GM23338 (cell line): Measurements from ENCODE around the gene CCSER2. TPM values are rescaled to one million over a fixed set of nuclear protein-coding genes. Genes with fewer than 3 reads are reported as not detected.

Source experiments
- ATAC-seq: fragments of 200-7000 bp; cut with Tn5 transposase; 3 replicates; pipeline ENCODE4 v1.9.1; 2020
- DNase-seq: peaks from one replicate; pipeline ENCODE4 v3.0.0-alpha.2; 2015; ENCODE audit warnings: low spot score
- H2AFZ ChIP-seq: fragments of 200-600 bp; sonication (generic); 2 replicates; pipeline ENCODE4 v1.8.0; 2016; ENCODE audit warnings: antibody characterized with exemption, mild to moderate bottlenecking, moderate library complexity
- H3F3A ChIP-seq: fragments of 200-600 bp; sonication (generic); replicated peaks from 2 replicates; pipeline ENCODE4 v1.8.0; 2017; ENCODE audit warnings: antibody characterized with exemption, mixed run types, low read depth
- H3K27ac ChIP-seq: fragments of 200-600 bp; sonication (generic); 2 replicates; pipeline ENCODE4 v1.6.1; 2016; ENCODE audit warnings: low read depth
- H3K27me3 ChIP-seq: fragments of 200-600 bp; sonication (generic); 2 replicates; pipeline ENCODE4 v1.8.0; 2016; ENCODE audit warnings: mild to moderate bottlenecking, mixed run types, moderate library complexity; ENCODE audit not compliant: insufficient read depth
- H3K36me3 ChIP-seq: fragments of 200-600 bp; sonication (generic); 2 replicates; pipeline ENCODE4 v1.8.0; 2016; ENCODE audit warnings: mild to moderate bottlenecking; ENCODE audit not compliant: insufficient read depth
- H3K4me1 ChIP-seq: fragments of 200-600 bp; sonication (generic); 2 replicates; pipeline ENCODE4 v1.8.0; 2016; ENCODE audit warnings: mild to moderate bottlenecking, moderate library complexity; ENCODE audit not compliant: insufficient read depth
- H3K4me2 ChIP-seq: fragments of 200-600 bp; sonication (generic); 2 replicates; pipeline ENCODE4 v1.7.1; 2017; ENCODE audit warnings: mixed run types
- H3K4me3 ChIP-seq: fragments of 200-600 bp; sonication (generic); 2 replicates; pipeline ENCODE4 v1.6.1; 2016; ENCODE audit warnings: mixed run types
- H3K79me2 ChIP-seq: fragments of 200-600 bp; sonication (generic); replicated peaks from 2 replicates; pipeline ENCODE4 v1.8.0; 2017; ENCODE audit warnings: mild to moderate bottlenecking; ENCODE audit not compliant: insufficient read depth
- H3K9me2 ChIP-seq: fragments of 200-600 bp; sonication (generic); 2 replicates; pipeline ENCODE4 v1.8.0; 2017; ENCODE audit not compliant: insufficient read depth
- H4K20me1 ChIP-seq: fragments of 200-600 bp; sonication (generic); replicated peaks from 2 replicates; pipeline ENCODE4 v1.8.0; 2017; ENCODE audit warnings: mild to moderate bottlenecking; ENCODE audit not compliant: insufficient read depth
- H3K27ac Mint-ChIP-seq: 2 replicates; pipeline ENCODE4 v1.8.0; 2020; ENCODE audit warnings: inconsistent platforms, mild to moderate bottlenecking, moderate library complexity, mixed read lengths
- H3K27me3 Mint-ChIP-seq: 3 replicates; pipeline ENCODE4 v1.8.0; 2022; ENCODE audit warnings: low read depth, mild to moderate bottlenecking, moderate library complexity, mixed read lengths, inconsistent platforms; ENCODE audit not compliant: insufficient read depth, poor library complexity
- H3K36me3 Mint-ChIP-seq: 3 replicates; pipeline ENCODE4 v1.8.0; 2021; ENCODE audit warnings: low read depth, mild to moderate bottlenecking, inconsistent platforms, moderate library complexity, mixed read lengths
- H3K4me1 Mint-ChIP-seq: 3 replicates; pipeline ENCODE4 v1.8.0; 2020; ENCODE audit warnings: mild to moderate bottlenecking, inconsistent platforms, mixed read lengths
- H3K4me3 Mint-ChIP-seq: 3 replicates; pipeline ENCODE4 v1.8.0; 2021; ENCODE audit warnings: moderate library complexity, mild to moderate bottlenecking, inconsistent platforms, mixed read lengths
- H3K9me3 Mint-ChIP-seq: 3 replicates; pipeline ENCODE4 v1.8.0; 2020; ENCODE audit warnings: moderate library complexity, mild to moderate bottlenecking, inconsistent platforms, mixed read lengths
- EZH2 ChIP-seq: fragments of 200-600 bp; sonication (generic); IDR thresholded peaks from one replicate; pipeline ENCODE4 v1.8.0; 2017; ENCODE audit warnings: antibody characterized with exemption, mild to moderate bottlenecking, low read depth; ENCODE audit not compliant: unreplicated experiment
- NANOG ChIP-seq: IDR thresholded peaks from 2 replicates; pipeline ENCODE4 v1.6.1; 2016; ENCODE audit warnings: antibody characterized with exemption, borderline replicate concordance
- POLR2AphosphoS5 ChIP-seq: IDR thresholded peaks from 2 replicates; pipeline ENCODE4 v1.6.1; 2016; ENCODE audit warnings: antibody characterized with exemption, low read depth
- STAT1 ChIP-seq: IDR thresholded peaks from one replicate; pipeline ENCODE4 v1.6.1; 2016; ENCODE audit warnings: antibody characterized with exemption; ENCODE audit not compliant: unreplicated experiment
- polyA plus RNA-seq: library from polyadenylated mRNA; unstranded; fragments of >200 nt; fragmentation: Nextera tagmentation; extraction: Ambion mirVana; gene quantifications from 2 replicates; pipeline ENCODE4 v1.2.1, GENCODE V29; 2016
- total RNA-seq: library from RNA; depleted of rRNA; stranded (reverse); fragments of >200 nt; shearing (Covaris generic); gene quantifications from 2 replicates; pipeline ENCODE4 v1.2.3, GENCODE V29; 2014
- TF ChIP-seq, protein P1 (sequence below), 2 experiments: fragments of 200-600 bp in 1 of 2; sonication (generic) in 1 of 2; conservative IDR thresholded peaks; 2 replicates each; pipeline versions ENCODE4 v1.5.1 to v1.6.1; 2016 to 2017; ENCODE audit warnings: antibody characterized with exemption in 2 of 2, low read depth in 2 of 2, mild to moderate bottlenecking in 2 of 2, moderate library complexity in 1 of 2
- TF ChIP-seq, protein P2 (sequence below): IDR thresholded peaks from 2 replicates; pipeline ENCODE4 v1.6.1; 2016; ENCODE audit warnings: antibody characterized with exemption

The CCSER2 gene
- total and polyA plus RNA-seq, 2 experiments from 2014 or later: 30.6 to 37.2 TPM

GRCh38 chr10:84331091-84331490, 2.7 kb downstream of the CCSER2 start (continued):
- TF ChIP-seq, protein P1, sequence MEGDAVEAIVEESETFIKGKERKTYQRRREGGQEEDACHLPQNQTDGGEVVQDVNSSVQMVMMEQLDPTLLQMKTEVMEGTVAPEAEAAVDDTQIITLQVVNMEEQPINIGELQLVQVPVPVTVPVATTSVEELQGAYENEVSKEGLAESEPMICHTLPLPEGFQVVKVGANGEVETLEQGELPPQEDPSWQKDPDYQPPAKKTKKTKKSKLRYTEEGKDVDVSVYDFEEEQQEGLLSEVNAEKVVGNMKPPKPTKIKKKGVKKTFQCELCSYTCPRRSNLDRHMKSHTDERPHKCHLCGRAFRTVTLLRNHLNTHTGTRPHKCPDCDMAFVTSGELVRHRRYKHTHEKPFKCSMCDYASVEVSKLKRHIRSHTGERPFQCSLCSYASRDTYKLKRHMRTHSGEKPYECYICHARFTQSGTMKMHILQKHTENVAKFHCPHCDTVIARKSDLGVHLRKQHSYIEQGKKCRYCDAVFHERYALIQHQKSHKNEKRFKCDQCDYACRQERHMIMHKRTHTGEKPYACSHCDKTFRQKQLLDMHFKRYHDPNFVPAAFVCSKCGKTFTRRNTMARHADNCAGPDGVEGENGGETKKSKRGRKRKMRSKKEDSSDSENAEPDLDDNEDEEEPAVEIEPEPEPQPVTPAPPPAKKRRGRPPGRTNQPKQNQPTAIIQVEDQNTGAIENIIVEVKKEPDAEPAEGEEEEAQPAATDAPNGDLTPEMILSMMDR (conservative IDR thresholded peaks at IDR 0.05; ENCODE audit: low read depth in 2 of 2): no peak
- TF ChIP-seq POLR2AphosphoS5: no peak
- TF ChIP-seq, protein P2, sequence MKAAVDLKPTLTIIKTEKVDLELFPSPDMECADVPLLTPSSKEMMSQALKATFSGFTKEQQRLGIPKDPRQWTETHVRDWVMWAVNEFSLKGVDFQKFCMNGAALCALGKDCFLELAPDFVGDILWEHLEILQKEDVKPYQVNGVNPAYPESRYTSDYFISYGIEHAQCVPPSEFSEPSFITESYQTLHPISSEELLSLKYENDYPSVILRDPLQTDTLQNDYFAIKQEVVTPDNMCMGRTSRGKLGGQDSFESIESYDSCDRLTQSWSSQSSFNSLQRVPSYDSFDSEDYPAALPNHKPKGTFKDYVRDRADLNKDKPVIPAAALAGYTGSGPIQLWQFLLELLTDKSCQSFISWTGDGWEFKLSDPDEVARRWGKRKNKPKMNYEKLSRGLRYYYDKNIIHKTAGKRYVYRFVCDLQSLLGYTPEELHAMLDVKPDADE: no peak

- peaks cover 96% of the 10 kb centered on the region for H3K79me2 ChIP-seq
- no peak overlapping the region for H3K27ac ChIP-seq
- no peaks in the 10 kb centered on the region for H3K9me2 ChIP-seq
- Mint-ChIP-seq H3K27me3 (peaks cover 2% of the 10 kb centered on the region), H3K36me3 (no peaks in the 10 kb centered on the region; the same call in 2 of the 3 replicates), H3K9me3 (no peaks in the 10 kb centered on the region), H3K27ac (no peak overlapping the region), H3K4me3 (no peak overlapping the region; the same call in 2 of the 3 replicates), H3K4me1 (peaks cover 38% of the 10 kb centered on the region)
- H4K20me1 ChIP-seq: peaks cover 36% of the 10 kb centered on the region
- DNase-seq: peak; percentile 53
- H3F3A ChIP-seq: no peaks in the 10 kb centered on the region
- H2AFZ ChIP-seq: no peak overlapping the region
- TF ChIP-seq EZH2: no peak
- TF ChIP-seq STAT1: no peak
- TF ChIP-seq, protein P2: no peak
- no peak for TF ChIP-seq POLR2AphosphoS5
- peaks cover 55% of the 10 kb centered on the region for H3K4me1 ChIP-seq
- H3K4me3 ChIP-seq: no peak overlapping the region
- 0 out of 2 replicates have a peak overlapping the region, but pooled peaks have one; percentile 38 for H3K4me2 ChIP-seq
- peak; percentile 32 for ATAC-seq
- H3K27me3 ChIP-seq: no peaks in the 10 kb centered on the region
- H3K36me3 ChIP-seq: no peaks in the 10 kb centered on the region
These were observed 5.6 kb downstream of the CCSER2 start for GRCh38 chr10:84333864-84334451.

DNA sequence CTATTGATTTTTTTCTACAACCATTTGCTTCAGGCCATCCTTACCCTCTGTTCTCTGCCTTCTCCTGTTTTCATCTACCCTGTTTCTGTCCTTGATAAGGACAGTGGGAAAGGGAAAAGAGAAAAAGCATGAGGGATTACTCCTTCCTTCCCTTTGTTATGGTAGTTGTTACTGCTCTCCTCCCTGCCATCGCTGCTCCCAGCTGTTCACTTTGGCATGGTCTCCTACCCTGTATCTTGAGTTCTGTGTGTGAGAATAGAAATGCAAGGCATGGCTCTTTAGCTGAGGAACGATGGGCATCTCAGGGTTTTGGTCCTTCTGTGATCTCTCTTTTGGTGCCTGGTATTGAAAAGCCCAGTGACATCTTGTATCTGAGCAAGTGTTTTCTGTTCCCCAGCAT, 6.4 kb downstream of the CCSER2 start:
- no peaks in the 10 kb centered on the region for H3K36me3 Mint-ChIP-seq

More for the DNA sequence above, 6.4 kb downstream of the CCSER2 start:
- peaks cover 35% of the 10 kb centered on the region for H3K4me1 Mint-ChIP-seq
- peaks cover 97% of the 10 kb centered on the region for H3K79me2 ChIP-seq
- no peaks in the 10 kb centered on the region for H3K9me2 ChIP-seq
- TF ChIP-seq NANOG: no peak
- no peak for TF ChIP-seq STAT1
- TF ChIP-seq, protein P1 (conservative IDR thresholded peaks at IDR 0.05; ENCODE audit: low read depth in 2 of 2): no peak
- peak; percentile 76 for ATAC-seq
- no peaks in the 10 kb centered on the region for H3F3A ChIP-seq
- H3K4me3 Mint-ChIP-seq: peak overlapping the region; percentile 2; the same call in 1 of the 3 replicates
- 0 out of 2 replicates have a peak overlapping the region, but pooled peaks have one; percentile 9 for H3K27ac Mint-ChIP-seq
- H3K4me2 ChIP-seq: peak overlapping the region; percentile 38
- H3K27me3 Mint-ChIP-seq: no peaks in the 10 kb centered on the region
- no peaks in the 10 kb centered on the region for H3K27me3 ChIP-seq
- H3K27ac ChIP-seq: 0 out of 2 replicates have a peak overlapping the region, but pooled peaks have one; percentile 4
- H3K36me3 ChIP-seq: no peaks in the 10 kb centered on the region
- DNase-seq: peak; percentile 20
- H3K4me1 ChIP-seq: peaks cover 54% of the 10 kb centered on the region
- H2AFZ ChIP-seq: no peak overlapping the region
- no peaks in the 10 kb centered on the region for H3K9me3 Mint-ChIP-seq
- H3K4me3 ChIP-seq: no peak overlapping the region
- H4K20me1 ChIP-seq: peaks cover 33% of the 10 kb centered on the region
